A673 (cell line): ENCODE data around the gene FREY1.

Experiments
- EZH2 ChIP-seq: fragments of 200-600 bp; sonication (generic); IDR thresholded peaks from 2 replicates; pipeline ENCODE4 v1.6.1; 2017; ENCODE audit warnings: borderline replicate concordance, low read depth, mild to moderate bottlenecking, mixed read lengths, antibody characterized with exemption, low read length; ENCODE audit not compliant: poor library complexity, severe bottlenecking
- TF ChIP-seq, protein P1 (sequence below): fragments of 300-800, 200-600 bp; sonication (generic); conservative IDR thresholded peaks from 2 replicates; pipeline ENCODE4 v1.5.1; 2017; ENCODE audit warnings: low read depth, mild to moderate bottlenecking, antibody characterized with exemption, low read length, moderate library complexity, mixed read lengths

GRCh38 chr11:45906096-45906682 lies 882 bp downstream of the FREY1 start:
- TF ChIP-seq, protein P1, sequence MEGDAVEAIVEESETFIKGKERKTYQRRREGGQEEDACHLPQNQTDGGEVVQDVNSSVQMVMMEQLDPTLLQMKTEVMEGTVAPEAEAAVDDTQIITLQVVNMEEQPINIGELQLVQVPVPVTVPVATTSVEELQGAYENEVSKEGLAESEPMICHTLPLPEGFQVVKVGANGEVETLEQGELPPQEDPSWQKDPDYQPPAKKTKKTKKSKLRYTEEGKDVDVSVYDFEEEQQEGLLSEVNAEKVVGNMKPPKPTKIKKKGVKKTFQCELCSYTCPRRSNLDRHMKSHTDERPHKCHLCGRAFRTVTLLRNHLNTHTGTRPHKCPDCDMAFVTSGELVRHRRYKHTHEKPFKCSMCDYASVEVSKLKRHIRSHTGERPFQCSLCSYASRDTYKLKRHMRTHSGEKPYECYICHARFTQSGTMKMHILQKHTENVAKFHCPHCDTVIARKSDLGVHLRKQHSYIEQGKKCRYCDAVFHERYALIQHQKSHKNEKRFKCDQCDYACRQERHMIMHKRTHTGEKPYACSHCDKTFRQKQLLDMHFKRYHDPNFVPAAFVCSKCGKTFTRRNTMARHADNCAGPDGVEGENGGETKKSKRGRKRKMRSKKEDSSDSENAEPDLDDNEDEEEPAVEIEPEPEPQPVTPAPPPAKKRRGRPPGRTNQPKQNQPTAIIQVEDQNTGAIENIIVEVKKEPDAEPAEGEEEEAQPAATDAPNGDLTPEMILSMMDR = no peak
- no peak for TF ChIP-seq EZH2
